GM19463 (cell line): ENCODE measurements around the gene MYMK.

Experiments
- ATAC-seq: cut with Tn5 transposase; IDR thresholded peaks from one replicate; pipeline ENCODE4 v1.9.1; 2021; ENCODE audit warnings: mild to moderate bottlenecking, moderate library complexity; ENCODE audit not compliant: unreplicated experiment

Gene MYMK

DNA sequence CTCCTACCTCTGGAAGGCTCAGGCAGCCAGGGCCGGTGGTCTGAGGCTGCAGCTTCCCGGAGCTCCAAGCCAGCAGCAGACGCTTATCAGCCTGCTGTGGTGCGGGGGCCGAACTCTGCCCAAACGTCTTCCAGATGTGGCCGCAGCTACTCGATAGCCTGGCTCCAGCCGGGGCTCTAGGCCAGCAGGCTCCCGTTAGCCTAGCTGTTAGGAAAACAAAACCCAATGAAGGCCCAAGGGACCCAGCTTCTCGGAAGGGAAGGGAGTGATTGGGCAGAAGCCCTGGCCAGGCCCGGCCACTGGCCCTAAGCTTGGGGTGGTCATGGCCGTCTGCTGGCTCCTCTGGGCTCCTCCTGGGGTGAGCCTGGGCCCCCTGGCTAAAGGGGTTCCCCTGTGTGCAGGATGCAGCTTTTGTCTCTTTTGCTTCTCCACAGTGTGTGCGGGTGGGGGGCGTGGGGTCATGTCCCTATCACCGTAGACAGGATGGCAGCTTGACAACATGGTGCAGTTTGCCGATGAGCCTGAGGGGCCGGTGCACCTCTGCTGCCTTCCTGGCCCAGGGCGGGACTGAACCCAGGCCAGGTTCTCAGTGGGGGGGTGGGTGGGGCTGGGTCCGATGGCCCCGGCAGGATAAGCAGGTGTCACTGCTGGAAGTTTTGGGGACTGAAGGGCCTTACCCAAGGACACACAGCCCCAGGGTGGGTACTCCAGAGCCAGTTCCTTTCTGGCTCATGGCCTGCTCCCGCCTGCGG lies 18.7 kb downstream of the MYMK start:
- ATAC-seq = no peak

DNA sequence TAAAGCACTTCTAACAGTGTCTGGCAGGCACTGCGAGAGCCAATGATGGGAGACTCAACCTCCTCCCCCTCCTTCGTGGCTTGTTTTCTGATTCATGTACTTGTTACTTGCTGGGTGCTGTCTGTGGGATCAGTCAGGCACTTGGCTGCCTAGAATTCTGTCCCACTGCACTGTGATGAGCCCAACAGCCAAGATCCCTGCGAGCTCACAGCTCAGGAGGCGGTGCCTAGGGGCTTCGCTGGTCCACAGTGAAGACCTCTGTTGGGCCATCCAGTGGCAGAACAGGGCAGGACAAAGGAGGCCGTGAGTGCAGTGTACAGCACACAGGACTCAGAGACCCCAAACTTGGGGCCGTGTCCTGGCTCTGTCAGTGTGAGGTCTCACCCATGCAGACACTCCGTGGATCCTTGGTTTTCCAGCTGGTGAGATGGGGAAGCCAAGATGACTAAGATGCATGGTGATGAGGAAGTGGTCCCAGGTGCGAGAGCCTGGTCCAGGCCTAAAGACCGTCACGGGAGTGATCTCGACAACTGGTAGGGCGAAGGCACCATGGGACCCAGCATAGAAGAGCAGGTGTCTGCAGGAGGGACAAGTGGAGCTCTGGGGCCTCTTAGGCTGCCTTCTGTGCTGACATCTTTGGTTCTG lies 19.5 kb downstream of the MYMK start:
- no peak for ATAC-seq

GRCh38 chr9:133502112-133502511 lies 22.6 kb downstream of the MYMK start:
- no peak for ATAC-seq

- no peak for ATAC-seq
These were observed 24.9 kb downstream of the MYMK start for GRCh38 chr9:133499892-133500270.

GRCh38 chr9:133499132-133499891 lies 25.4 kb downstream of the MYMK start:
- ATAC-seq = no peak

DNA sequence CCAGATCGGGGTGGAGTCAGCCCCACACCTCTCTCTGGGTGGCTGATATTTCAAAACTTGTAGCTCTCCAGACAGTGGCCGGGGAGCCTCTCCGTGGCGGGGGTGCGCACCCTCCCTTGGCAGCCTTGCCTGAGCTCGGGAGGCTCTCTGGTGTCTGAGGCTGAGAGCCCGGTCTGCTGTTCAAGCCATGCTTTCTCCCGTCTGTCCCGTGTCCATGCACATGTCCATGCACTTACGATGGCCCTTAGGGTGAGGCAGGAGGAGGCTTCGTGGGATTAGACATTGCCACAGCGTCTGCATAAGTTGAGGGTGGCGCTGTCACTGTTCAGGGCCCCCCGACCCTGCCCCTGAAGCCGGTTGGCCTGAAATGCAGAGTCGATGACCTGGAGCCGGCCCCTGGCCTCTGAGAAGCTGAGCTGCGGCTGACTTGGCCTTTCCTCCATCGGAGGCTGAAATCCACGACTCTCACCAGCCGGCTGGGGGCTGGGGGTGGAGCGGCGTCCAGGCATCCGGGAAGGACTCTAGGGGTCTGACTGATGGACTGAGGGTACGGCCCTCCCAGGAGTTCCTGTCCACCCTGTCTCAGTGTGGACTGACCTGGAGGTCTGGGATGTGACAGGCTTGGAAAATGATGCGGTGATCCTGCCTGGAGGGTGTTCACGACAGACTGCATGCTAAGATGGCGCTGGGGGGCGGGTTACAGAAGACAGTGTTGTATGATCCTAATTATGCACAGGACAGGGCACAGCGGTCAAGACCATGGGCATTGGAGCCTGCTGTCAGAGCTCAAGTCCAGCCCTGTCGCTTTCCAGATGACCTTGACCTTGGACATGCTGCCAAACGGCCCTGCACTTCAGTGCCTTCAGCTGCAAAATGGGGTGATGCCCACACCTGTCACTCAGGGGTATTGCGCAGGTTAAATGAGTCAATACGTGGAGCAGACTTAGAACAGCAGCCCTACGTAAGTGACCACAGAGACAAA lies 27.6 kb downstream of the MYMK start:
- no peak for ATAC-seq

GRCh38 chr9:133495327-133496293 lies 29.1 kb downstream of the MYMK start:
- ATAC-seq = no peak

GRCh38 chr9:133494636-133495326 lies 30.0 kb downstream of the MYMK start:
- ATAC-seq = no peak

- no peak for ATAC-seq
These were observed 30.8 kb downstream of the MYMK start for GRCh38 chr9:133493845-133494540.

GRCh38 chr9:133493428-133493827 lies 31.3 kb downstream of the MYMK start:
- ATAC-seq = no peak

DNA sequence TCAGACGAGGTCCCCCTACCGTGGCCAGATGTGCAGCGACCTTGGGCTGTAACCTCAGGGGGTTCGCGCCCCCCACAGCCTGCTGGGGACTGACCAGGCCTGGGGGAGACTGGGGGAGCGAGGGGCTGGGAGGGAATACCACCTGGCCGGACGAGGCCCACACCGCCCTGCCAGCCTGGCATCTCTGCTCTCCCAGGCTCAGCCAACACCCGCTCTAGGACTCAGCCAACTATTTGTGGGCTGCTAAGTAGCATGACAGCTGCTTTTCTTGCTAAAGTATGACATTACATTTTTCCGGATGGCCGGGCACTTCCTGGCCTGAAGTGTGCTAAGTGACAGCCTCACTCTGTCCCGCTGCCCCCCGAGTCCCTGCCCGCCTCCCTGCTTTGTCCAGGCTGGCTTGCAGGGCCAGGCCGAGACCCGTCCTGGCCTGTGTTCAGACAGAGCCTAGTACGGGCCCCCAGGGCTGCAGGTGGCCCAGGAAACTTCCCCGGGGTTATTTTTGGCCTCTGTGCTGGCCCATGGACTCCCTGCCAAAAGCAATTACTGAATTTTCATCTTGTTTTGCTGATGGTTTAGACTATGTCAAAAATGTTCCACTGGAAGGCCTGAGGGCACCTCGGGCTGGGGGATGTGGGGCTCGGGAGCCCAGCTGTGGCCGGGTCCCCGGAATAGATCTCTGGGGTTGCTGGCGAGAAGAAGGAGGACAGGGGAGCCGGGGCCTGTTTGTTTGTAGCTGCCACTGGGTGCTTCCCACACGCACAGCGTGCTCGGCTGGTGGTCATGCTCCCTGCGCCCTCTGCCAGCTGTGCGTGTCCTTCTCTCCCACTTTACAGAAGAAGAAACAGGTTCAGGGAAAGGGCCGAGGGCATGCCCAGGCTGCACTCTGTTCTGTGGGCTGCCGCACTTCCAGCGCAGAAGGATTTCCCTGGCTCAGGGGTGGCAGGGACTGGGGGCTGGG lies 32.4 kb downstream of the MYMK start:
- no peak for ATAC-seq

DNA sequence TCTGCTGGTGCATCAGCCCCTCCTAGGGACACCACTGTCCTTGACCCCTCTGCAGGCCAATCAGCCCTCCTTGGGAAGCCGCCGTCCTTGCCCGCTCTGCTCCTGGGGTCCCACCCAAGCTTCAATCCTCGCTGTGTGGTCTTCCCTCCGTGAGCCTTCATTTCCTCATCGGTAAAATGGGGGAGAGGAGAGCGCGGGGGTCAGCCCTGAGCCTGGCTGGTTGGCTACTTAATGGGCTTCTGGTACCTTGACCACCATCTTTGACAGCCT lies 33.2 kb downstream of the MYMK start:
- no peak for ATAC-seq

DNA sequence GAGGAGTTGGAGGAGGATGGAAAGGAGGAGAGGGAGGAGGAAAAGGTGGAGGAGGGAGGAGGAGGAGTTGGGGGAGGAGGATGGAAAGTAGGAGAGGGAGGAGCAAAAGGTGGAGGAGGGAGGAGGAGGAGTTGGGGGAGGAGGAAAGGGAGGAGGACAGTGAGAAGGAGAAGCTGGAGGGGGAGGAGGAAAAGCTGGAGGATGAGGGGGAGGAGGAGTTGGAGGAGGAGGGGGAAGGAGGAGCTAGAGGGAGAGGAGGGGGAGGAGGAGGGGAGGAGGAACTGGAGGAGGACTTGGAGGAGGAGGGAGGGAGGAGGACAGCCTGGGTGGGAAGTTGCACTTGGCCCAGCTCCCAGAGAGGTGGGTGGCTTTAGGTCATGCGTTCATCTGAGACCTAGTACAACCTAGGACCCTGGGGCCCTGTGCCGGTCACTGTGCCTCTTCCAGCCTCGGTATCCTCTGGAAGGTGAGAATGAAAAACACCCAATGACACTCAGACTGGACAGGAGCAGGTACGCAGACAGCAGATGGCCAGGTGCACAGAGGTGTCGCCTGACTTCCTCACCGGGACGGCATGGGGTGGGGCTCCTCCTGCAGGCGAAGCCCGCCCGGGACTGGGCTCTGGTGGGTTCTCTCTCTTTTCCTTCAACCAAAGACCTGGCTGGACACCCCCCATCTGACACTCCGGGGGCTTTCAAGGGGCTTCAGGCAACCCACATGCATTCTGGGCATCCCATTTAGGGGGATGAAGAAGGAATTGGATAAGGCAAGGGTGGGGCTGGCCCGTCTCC lies 33.7 kb downstream of the MYMK start:
- no peak for ATAC-seq

GRCh38 chr9:133490201-133490681 lies 34.5 kb downstream of the MYMK start:
- ATAC-seq = no peak

DNA sequence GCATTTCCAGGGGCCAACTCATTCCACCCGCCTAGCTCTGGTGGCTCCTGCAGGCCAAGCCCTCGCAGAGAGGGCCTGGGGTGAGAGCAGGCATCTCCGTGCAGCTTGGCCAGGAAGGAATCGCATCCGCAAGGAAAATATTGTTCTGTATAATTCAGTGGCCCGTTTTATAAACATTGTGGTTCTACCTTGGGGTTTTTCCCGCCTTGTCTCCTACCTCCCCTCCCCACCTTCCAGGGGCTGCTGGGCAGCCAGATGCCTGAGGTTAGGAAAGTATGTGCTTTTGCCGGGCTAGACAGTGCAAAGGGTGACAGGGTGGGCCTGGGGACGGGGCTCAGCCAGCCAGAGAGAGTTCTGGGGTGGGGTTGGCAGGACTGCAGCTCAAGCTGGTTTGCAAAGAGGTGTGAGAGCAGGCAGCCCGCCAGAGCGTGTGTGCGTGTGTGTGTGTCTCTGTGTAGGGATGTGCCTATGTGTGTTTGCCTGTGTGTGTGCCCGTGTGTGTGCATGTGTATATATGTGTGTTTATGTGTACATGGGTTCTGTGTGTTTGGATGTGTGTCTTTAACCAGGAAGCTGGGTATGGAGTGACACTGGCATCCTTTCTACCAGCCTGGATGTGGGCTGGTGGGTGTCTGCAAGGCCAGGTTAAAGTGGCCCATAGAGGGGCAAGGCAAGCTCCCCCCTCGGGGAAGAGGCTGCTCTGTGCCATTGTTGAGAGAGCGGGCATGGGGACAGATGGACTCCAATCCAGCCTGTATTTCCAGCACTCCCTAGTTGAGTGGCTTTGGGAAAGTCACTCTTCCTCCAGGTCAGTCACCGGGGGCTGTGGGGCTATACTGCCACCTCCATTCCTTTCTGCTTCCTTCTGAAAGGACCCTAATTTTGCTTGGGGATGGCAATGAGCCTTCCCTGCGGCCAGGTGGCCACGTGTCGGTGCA lies 35.2 kb downstream of the MYMK start:
- ATAC-seq = no peak
